GM18907 (cell line): ENCODE measurements around the gene HPCAL4.

Experiments
- ATAC-seq: cut with Tn5 transposase; IDR thresholded peaks from one replicate; pipeline ENCODE4 v1.9.1; 2021; ENCODE audit warnings: mild to moderate bottlenecking, moderate library complexity; ENCODE audit not compliant: unreplicated experiment

HPCAL4 gene

GRCh38 chr1:39631361-39632322 lies 59.6 kb downstream of the HPCAL4 start:
- no peak for ATAC-seq

GRCh38 chr1:39628807-39629350 lies 62.4 kb downstream of the HPCAL4 start:
- no peak for ATAC-seq
